ENCODE results near the gene TIMM50. TPM values are rescaled to one million over a fixed set of nuclear protein-coding genes. Genes with fewer than 3 reads are reported as not detected.

Gene TIMM50
- total RNA-seq, 1 donor from 2014 or later, result 256 TPM

DNA sequence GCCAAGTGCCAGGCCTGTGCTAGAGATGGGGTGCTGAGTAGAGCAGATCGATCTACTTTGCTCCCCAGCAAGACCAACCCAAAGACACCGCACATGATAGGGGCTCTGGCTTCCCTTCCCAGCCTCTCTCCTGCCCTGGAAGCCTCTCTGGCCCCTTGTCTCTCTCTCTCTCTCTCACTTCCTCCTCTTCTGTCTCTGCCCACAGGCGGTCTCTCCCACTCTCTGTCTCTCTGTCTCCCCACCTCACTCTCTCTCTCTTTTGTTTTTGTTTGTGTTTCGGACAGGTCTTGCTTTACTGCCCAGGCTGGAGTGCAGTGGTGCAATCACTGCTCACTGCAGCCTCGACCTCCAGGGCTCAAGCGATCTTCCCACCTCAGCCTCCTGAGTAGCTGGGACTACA is 35.6 kb downstream of the TIMM50 start:
- DNase-seq, result no peak
- peak overlapping the region; percentile 69 for H3K27ac Mint-ChIP-seq (ENCODE audit: unreplicated experiment)
- peaks cover 5% of the 10 kb centered on the region for H3K36me3 Mint-ChIP-seq (ENCODE audit: unreplicated experiment)
- TF ChIP-seq, protein P1, sequence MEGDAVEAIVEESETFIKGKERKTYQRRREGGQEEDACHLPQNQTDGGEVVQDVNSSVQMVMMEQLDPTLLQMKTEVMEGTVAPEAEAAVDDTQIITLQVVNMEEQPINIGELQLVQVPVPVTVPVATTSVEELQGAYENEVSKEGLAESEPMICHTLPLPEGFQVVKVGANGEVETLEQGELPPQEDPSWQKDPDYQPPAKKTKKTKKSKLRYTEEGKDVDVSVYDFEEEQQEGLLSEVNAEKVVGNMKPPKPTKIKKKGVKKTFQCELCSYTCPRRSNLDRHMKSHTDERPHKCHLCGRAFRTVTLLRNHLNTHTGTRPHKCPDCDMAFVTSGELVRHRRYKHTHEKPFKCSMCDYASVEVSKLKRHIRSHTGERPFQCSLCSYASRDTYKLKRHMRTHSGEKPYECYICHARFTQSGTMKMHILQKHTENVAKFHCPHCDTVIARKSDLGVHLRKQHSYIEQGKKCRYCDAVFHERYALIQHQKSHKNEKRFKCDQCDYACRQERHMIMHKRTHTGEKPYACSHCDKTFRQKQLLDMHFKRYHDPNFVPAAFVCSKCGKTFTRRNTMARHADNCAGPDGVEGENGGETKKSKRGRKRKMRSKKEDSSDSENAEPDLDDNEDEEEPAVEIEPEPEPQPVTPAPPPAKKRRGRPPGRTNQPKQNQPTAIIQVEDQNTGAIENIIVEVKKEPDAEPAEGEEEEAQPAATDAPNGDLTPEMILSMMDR (IDR thresholded peaks at IDR 0.05; ENCODE audit: partially characterized antibody, unreplicated experiment), result no peak
- H3K9me3 Mint-ChIP-seq (ENCODE audit: unreplicated experiment), result peaks cover 28% of the 10 kb centered on the region
- H3K4me1 Mint-ChIP-seq (ENCODE audit: low read depth, unreplicated experiment), result peaks cover 14% of the 10 kb centered on the region
- H3K4me3 Mint-ChIP-seq (ENCODE audit: unreplicated experiment), result peak overlapping the region; percentile 89
- H3K27me3 Mint-ChIP-seq (ENCODE audit: unreplicated experiment), result peaks cover 24% of the 10 kb centered on the region

DNA sequence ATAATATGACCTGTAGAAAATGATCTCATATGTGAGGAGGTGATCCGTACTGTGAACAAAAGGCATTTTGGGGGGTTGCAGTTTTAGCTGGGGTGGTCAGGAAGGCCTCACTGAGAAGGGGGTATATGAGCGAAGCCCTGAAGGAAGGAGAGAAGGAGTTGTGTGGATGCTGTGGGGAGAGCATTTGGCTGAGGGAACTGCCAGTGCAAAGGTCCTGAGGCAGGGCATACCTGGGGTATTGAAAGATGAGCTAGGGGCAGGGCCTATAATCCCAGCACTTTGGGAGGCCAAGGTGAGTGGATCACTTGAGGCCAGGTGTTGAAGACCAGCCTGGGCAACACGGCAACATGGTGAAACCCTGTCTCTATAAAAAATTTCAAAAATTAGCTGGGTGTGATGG is 36.8 kb downstream of the TIMM50 start:
- H3K9me3 Mint-ChIP-seq (ENCODE audit: unreplicated experiment), result peaks cover 28% of the 10 kb centered on the region
- DNase-seq, result no peak
- TF ChIP-seq, protein P1 (IDR thresholded peaks at IDR 0.05; ENCODE audit: partially characterized antibody, unreplicated experiment), result no peak
- peaks cover 24% of the 10 kb centered on the region for H3K27me3 Mint-ChIP-seq (ENCODE audit: unreplicated experiment)
- H3K36me3 Mint-ChIP-seq (ENCODE audit: unreplicated experiment), result peaks cover 5% of the 10 kb centered on the region
- H3K4me3 Mint-ChIP-seq (ENCODE audit: unreplicated experiment), result peak overlapping the region; percentile 76
- peak overlapping the region; percentile 29 for H3K27ac Mint-ChIP-seq (ENCODE audit: unreplicated experiment)
- H3K4me1 Mint-ChIP-seq (ENCODE audit: low read depth, unreplicated experiment), result peaks cover 14% of the 10 kb centered on the region

DNA sequence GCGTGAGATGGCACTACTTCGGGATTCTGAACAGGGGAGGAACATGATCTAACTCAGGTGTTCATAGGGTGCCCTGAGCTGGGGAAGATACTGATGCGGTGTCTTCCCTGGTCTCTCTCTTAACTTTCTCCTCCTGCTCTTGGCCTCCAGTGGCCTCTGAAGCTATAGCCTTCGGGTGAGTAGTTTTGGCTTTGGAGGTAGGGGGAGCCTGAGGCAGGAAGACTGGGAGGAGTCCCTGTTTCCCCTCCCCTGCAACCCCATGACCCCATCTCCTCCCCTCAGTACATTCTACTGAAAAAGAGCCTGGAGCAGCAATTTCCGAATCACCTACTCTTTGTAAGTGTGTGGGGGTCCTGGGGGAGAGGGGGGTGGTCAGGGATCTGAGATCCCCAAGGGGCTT is 37.8 kb downstream of the TIMM50 start:
- DNase-seq, result no peak
- H3K27ac Mint-ChIP-seq (ENCODE audit: unreplicated experiment), result peak overlapping the region; percentile 12
- TF ChIP-seq, protein P1 (IDR thresholded peaks at IDR 0.05; ENCODE audit: partially characterized antibody, unreplicated experiment), result no peak
- peaks cover 14% of the 10 kb centered on the region for H3K4me1 Mint-ChIP-seq (ENCODE audit: low read depth, unreplicated experiment)
- peaks cover 24% of the 10 kb centered on the region for H3K27me3 Mint-ChIP-seq (ENCODE audit: unreplicated experiment)
- H3K9me3 Mint-ChIP-seq (ENCODE audit: unreplicated experiment), result peaks cover 28% of the 10 kb centered on the region
- H3K4me3 Mint-ChIP-seq (ENCODE audit: unreplicated experiment), result peak overlapping the region; percentile 75
- peaks cover 5% of the 10 kb centered on the region for H3K36me3 Mint-ChIP-seq (ENCODE audit: unreplicated experiment)

DNA sequence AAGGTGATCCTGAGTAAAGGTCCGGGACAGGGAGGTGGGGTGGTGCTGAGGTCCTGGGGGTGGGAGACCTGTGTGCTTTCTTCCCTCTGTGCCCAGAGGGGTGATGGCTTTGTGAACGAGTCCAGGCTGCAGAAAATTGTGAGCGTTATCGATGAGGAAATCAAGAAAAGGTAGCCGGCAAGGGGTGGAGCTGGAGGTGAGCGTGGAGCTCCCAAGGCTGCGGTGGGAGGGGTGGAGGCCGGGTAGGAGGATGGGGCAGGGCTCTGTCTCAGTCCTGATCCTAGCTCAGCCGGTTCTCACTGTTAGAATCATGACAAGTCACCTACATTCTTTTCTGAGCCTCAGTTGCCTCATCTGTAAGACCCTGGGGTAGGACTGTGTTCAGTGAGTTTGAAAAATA is 38.3 kb downstream of the TIMM50 start:
- Mint-ChIP-seq H3K36me3 (ENCODE audit: unreplicated experiment) (peaks cover 5% of the 10 kb centered on the region), H3K27ac (ENCODE audit: unreplicated experiment) (peak overlapping the region; percentile 52), H3K27me3 (ENCODE audit: unreplicated experiment) (peaks cover 24% of the 10 kb centered on the region), H3K4me1 (ENCODE audit: low read depth, unreplicated experiment) (peaks cover 14% of the 10 kb centered on the region), H3K9me3 (ENCODE audit: unreplicated experiment) (peaks cover 24% of the 10 kb centered on the region), H3K4me3 (ENCODE audit: unreplicated experiment) (peak overlapping the region; percentile 75)
- TF ChIP-seq, protein P1 (IDR thresholded peaks at IDR 0.05; ENCODE audit: partially characterized antibody, unreplicated experiment), result no peak
- no peak for DNase-seq

- DNase-seq, result no peak
- H3K27me3 Mint-ChIP-seq (ENCODE audit: unreplicated experiment), result peaks cover 16% of the 10 kb centered on the region
- TF ChIP-seq, protein P1 (IDR thresholded peaks at IDR 0.05; ENCODE audit: partially characterized antibody, unreplicated experiment), result no peak
- no peak overlapping the region for H3K27ac Mint-ChIP-seq (ENCODE audit: unreplicated experiment)
- H3K4me3 Mint-ChIP-seq (ENCODE audit: unreplicated experiment), result no peak overlapping the region
- peaks cover 5% of the 10 kb centered on the region for H3K36me3 Mint-ChIP-seq (ENCODE audit: unreplicated experiment)
- peaks cover 21% of the 10 kb centered on the region for H3K9me3 Mint-ChIP-seq (ENCODE audit: unreplicated experiment)
- peaks cover 19% of the 10 kb centered on the region for H3K4me1 Mint-ChIP-seq (ENCODE audit: low read depth, unreplicated experiment)
Observed at GRCh38 chr19:39520541-39521484, 40.2 kb downstream of the TIMM50 start.
